ENCODE measurements around the gene CD5L.

- TF ChIP-seq CTCF (IDR thresholded peaks at IDR 0.05; ENCODE audit: insufficient read depth, low read length) = no peak
- TF ChIP-seq POLR2AphosphoS5 (IDR thresholded peaks at IDR 0.05; ENCODE audit: low read depth) = no peak
- TF ChIP-seq GABPA (IDR thresholded peaks at IDR 0.05; ENCODE audit: low read depth) = no peak
- no peak for TF ChIP-seq SPI1 (IDR thresholded peaks at IDR 0.05; ENCODE audit: borderline replicate concordance, low read depth)
- TF ChIP-seq REST (IDR thresholded peaks at IDR 0.05; ENCODE audit: insufficient replicate concordance, low read depth) = no peak
Observed at GRCh38 chr1:157870490-157870889, 28.9 kb upstream of the CD5L start.
